Stimulated activated CD4-positive, alpha-beta T cell treated with anti-CD3 and anti-CD28 coated beads, Interleukin-1b, Interleukin-23, amount 100 ng/mL, for 24 hours (primary cell): ENCODE data around the gene AKAP13.
"Not testable (repeated sequence)": the region's sequence is repeated elsewhere in the genome, so short reads cannot be mapped to it uniquely, and the experiment has no call there.

Source experiments
- DNase-seq, 4 experiments: peaks; one replicate each; pipeline ENCODE4 v3.0.0-alpha.2; 2020; ENCODE audit warnings: low read depth in 4 of 4, low spot score in 1 of 4

Gene AKAP13

GRCh38 chr15:85477730-85478129, 97.3 kb downstream of the AKAP13 start:
- DNase-seq, result no peak

- DNase-seq, result no peak
Observed at GRCh38 chr15:85479071-85479647, 98.8 kb downstream of the AKAP13 start.

GRCh38 chr15:85480923-85481322, 100.5 kb downstream of the AKAP13 start:
- DNase-seq, result no peak

DNA sequence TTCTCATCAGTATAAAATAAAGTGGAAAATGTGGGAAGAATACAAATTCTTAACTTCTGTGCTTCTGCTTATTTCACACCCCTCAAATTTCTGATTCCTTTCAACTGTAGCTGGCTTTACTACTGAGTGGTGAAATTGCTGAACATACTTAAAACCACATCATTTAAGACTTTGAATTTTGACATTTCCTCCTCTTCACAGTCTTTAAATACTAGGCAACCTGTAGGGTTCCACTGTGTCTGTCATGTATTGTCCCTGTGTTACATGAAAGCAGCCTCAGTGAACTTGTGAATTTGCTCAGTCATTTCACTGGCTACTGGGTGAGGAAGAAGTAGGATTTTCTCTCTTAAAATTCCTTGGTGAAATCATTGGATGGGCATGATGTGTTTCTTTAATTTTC, 101.1 kb downstream of the AKAP13 start:
- DNase-seq, result not testable (repeated sequence)

- no peak for DNase-seq
Observed at GRCh38 chr15:85482894-85483293, 102.5 kb downstream of the AKAP13 start.

DNA sequence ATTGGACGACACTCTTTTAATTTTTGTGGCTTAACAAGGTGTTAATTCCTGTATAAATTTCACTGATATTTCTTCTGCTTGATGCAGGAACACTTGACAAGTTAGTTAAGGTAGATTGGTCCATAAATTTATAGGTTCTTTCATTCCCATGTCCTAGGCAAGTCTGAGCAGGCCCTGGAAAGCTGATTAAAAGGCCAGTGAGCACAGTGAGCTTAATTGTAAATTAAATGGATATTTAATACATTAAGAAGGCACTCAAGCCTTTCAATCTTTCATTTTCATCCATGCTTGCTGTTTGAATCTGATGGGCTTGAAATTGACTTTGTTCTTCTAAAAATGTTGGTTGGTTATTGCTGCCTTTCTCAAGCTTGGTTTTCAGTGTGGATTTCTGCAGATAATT, 103.6 kb downstream of the AKAP13 start:
- DNase-seq, result not testable (repeated sequence)

- DNase-seq, result not testable (repeated sequence)
Observed at GRCh38 chr15:85484923-85485322, 104.5 kb downstream of the AKAP13 start.

GRCh38 chr15:85485956-85486567, 105.7 kb downstream of the AKAP13 start:
- DNase-seq, result peak; percentile 20 to 38 (median 26)

DNA sequence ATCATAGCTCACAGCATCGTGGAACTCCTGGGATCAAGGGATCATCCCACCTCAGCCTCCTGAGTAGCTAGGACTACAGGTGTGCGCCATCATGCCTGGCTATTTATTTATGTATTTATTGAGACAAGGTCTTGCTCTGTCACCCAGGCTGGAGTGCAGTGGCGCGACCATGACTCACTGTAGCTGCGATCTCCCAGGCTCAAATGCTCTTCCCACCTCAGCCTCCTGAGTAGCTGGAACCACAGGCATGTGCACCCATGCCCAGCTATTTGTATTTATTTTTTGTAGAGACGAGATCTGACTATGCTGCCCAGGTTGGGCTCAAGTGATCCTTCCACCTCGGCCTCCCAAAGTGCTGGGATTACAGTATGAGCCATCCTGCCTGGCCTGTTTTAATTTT, 107.4 kb downstream of the AKAP13 start:
- not testable (repeated sequence) for DNase-seq

DNA sequence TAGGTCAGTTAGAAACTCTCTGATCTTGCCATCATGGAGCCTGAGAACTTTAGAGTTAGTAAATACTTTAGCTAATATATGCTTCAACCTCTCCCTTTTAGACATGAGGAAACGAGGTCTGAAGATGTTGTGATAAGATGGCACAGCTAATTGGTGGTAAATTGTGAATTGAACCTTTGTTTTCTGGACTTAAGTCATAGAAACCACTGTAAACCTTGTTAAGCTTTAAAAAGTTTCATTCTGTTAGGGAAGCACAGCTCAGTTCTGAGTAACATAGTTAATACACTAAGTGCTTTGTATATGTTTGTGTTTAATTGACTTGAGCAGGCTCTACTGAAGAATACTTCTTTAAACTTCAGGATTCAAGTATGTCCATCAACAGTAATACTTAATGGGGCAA, 108.6 kb downstream of the AKAP13 start:
- no peak for DNase-seq

- no peak for DNase-seq
Observed at GRCh38 chr15:85489773-85490493, 109.5 kb downstream of the AKAP13 start.

DNA sequence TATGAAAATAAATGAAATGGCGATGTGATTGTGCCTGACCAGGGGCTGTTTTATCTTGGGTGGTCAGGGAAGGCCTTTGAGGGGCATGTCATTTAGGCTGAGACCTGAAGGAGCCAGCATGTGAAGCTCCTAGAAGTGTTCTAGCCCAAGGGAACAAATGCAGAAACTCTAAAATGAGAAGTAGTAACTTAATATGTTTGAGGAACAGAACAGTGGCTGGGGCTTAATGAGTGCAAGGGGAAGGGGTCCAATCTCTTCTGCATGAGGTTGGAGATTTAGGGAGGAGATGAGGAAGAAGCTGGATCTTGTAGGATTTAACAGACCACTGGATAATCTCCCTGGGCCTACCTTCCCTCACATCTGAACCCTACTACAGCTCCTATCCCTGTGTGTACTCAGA, 110.5 kb downstream of the AKAP13 start:
- no peak for DNase-seq

DNA sequence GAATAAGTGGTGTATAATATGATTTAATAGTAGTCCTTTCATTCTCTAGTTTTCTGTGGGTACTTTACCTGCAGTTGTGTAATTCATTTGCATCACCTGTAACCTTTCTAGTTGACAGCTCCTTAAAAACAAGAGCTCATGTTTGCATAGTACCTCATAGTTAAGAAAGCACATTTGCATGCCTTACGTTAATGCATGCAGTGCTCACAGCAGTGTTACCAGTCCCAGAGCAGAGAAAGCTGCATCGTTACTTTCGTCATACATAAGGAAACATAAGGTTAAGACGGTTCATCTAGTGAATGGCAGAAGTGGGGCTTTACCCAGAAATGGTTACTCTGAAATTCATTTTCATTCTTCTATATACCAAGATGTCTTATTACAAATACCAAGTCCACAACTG, 111.3 kb downstream of the AKAP13 start:
- DNase-seq, result no peak

GRCh38 chr15:85492406-85492805, 112.0 kb downstream of the AKAP13 start:
- DNase-seq, result no peak

GRCh38 chr15:85493260-85493659, 112.9 kb downstream of the AKAP13 start:
- DNase-seq, result no peak

- DNase-seq, result no peak
Observed at GRCh38 chr15:85494048-85494777, 113.8 kb downstream of the AKAP13 start.

DNA sequence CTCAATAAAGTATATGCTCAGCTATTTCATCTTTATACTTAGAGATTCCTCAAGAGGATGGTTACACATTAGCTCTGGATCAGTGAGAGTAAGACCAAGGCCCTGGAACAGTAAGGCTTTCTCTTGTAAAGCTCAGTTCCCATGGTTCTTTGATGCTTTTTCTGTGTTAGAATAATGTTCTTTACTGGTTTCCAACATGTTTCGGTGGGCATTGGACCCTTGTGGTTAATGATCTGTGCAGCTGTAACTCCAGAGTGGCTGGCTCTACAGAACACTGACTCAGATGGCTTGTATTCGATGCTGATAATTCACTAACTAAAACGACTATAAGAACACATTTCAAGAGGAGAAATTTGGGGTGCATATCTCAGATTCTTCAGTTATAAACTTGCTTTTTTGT, 114.7 kb downstream of the AKAP13 start:
- DNase-seq, result no peak

GRCh38 chr15:85495544-85495943, 115.1 kb downstream of the AKAP13 start:
- no peak for DNase-seq

DNA sequence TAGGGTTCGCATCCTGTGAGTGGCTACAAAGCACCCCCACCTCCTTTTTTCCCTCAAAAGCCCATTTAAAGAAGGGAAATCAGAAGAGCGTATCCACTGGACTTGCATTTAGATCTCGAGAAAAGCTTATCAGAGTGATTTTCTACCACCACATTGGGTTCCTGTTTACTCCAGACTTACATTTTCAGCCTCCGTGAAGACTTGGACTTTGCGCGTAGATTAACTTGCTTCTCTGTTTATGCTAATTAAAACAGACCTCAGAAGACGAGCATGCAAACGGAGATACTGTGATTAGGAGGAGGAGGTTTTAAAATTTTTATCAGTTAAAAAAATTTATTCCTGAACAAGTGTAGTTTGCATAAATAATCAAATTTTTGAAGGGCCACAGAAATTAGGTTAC, 115.7 kb downstream of the AKAP13 start:
- DNase-seq, result no peak

DNA sequence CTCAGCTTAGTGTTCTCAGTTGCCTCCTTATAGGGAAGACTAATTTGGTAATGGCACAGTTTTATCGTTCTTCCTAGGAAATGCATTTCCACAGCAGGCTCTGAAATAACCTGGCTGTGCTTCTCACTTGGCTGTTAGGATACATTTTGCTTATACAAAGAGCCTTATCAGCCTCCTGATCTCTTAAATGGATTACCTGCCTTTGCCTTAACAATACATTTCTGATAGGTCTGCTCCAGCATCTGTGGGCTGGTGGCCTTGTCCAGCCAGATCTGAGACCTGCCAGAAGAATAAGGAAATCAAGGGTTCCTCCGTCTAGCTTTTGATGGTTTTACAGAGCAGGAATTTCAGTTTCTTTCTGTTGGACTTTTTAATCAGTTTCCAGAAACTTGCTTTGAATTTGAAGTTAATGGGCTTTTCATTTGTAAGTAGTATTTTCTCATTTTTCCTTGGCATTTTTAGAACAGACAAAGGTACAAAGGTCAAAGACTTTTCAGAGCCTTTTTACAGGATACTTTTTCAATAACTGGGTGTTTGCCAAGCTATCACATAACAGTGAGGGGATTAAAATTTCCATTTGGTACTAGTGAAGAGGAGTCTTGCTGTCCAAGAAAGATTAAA, 116.3 kb downstream of the AKAP13 start:
- DNase-seq, result no peak

- no peak for DNase-seq
Observed at GRCh38 chr15:85497172-85497569, 116.8 kb downstream of the AKAP13 start.
